ENCODE measurements around the gene R3HDM4. TPM values are rescaled to one million over a fixed set of nuclear protein-coding genes. Genes with fewer than 3 reads are reported as not detected.

The R3HDM4 gene
- total and polyA plus RNA-seq, 9 donors, result 8.7 to 43.0 (median 29.5) TPM

- Histone ChIP-seq H3K27ac (no peak overlapping the region), H3K27me3 (peaks cover 8% of the 10 kb centered on the region), H3K9me3 (no peaks in the 10 kb centered on the region), H3K36me3 (no peaks in the 10 kb centered on the region), H3K4me1 (ENCODE audit: insufficient read depth) (peaks cover 16% of the 10 kb centered on the region), H3K4me3 (no peak overlapping the region)
- DNase-seq, result peak in 3 of 5 donors; percentile 32 to 58 (median 43)
- 1 to 3% (median 1%) methylated on average over 37 to 84 of the region's 84 CpGs for WGBS, 3 donors
- TF ChIP-seq CTCF (IDR thresholded peaks at IDR 0.05), result no peak
- no peak for TF ChIP-seq EP300 (IDR thresholded peaks at IDR 0.05)
- TF ChIP-seq POLR2A (IDR thresholded peaks at IDR 0.05), result no peak
- intact Hi-C loops (cut with DNase I), result loop anchor here in 2 of 4 donors (5.0 to 10.0 kb wide), 3 partner anchors 63 to 315 kb away; partner anchors contain the start of genes CBARP (in 1 of the 2), CFD (in 1 of the 2) and GPX4 (in 1 of the 2)
These were observed 7.2 kb upstream of the R3HDM4 start for GRCh38 chr19:920051-920864.

- Histone ChIP-seq H3K36me3 (no peaks in the 10 kb centered on the region), H3K27me3 (peaks cover 8% of the 10 kb centered on the region), H3K4me1 (ENCODE audit: insufficient read depth) (peaks cover 13% of the 10 kb centered on the region), H3K9me3 (no peaks in the 10 kb centered on the region), H3K27ac (no peak overlapping the region), H3K4me3 (no peak overlapping the region)
- TF ChIP-seq POLR2A (IDR thresholded peaks at IDR 0.05) (no peak), CTCF (IDR thresholded peaks at IDR 0.05) (no peak), EP300 (IDR thresholded peaks at IDR 0.05) (no peak)
- no peak for DNase-seq
- intact Hi-C loops (cut with DNase I), result loop anchor here (2.0 to 10.0 kb wide), 8 partner anchors 52 to 315 kb away; partner anchors contain the start of genes CFD (in 2 of the 4), PTBP1 (in 2 of the 4), CBARP (in 1 of the 4) and GPX4 (in 1 of the 4)
- 1 to 3% (median 2%) methylated on average over 50 to 68 of the region's 68 CpGs for WGBS, 3 donors
These were observed 6.4 kb upstream of the R3HDM4 start for GRCh38 chr19:919199-920050.

- intact Hi-C loops (cut with DNase I), result loop anchor here (2.0 to 10.0 kb wide), 5 partner anchors 51 to 151 kb away; partner anchors contain the start of genes PTBP1 (in 2 of the 4) and CFD (in 1 of the 4)
- H3K27me3 ChIP-seq, result peaks cover 8% of the 10 kb centered on the region
- H3K27ac ChIP-seq, result no peak overlapping the region
- no peak for TF ChIP-seq POLR2A (IDR thresholded peaks at IDR 0.05)
- TF ChIP-seq EP300 (IDR thresholded peaks at IDR 0.05), result no peak
- TF ChIP-seq CTCF (IDR thresholded peaks at IDR 0.05), result no peak
- H3K4me1 ChIP-seq (ENCODE audit: insufficient read depth), result peaks cover 13% of the 10 kb centered on the region
- 0 to 2% (median 2%) methylated on average over 30 to 58 of the region's 58 CpGs for WGBS, 3 donors
- no peak overlapping the region for H3K4me3 ChIP-seq
- no peak for DNase-seq
- H3K36me3 ChIP-seq, result no peaks in the 10 kb centered on the region
- H3K9me3 ChIP-seq, result no peaks in the 10 kb centered on the region
These were observed 5.6 kb upstream of the R3HDM4 start for GRCh38 chr19:918481-919198.

- WGBS, 3 donors, result 2 to 5% (median 4%) methylated on average over 11 to 12 of the region's 12 CpGs
- H3K9me3 ChIP-seq, result no peaks in the 10 kb centered on the region
- H3K4me1 ChIP-seq (ENCODE audit: insufficient read depth), result peaks cover 13% of the 10 kb centered on the region
- intact Hi-C loops (cut with DNase I), result loop anchor here (2.0 to 10.0 kb wide), 5 partner anchors 51 to 151 kb away; partner anchors contain the start of genes PTBP1 (in 2 of the 4) and CFD (in 1 of the 4)
- no peak overlapping the region for H3K4me3 ChIP-seq
- H3K27me3 ChIP-seq, result peaks cover 8% of the 10 kb centered on the region
- DNase-seq, result no peak
- no peaks in the 10 kb centered on the region for H3K36me3 ChIP-seq
- no peak overlapping the region for H3K27ac ChIP-seq
- TF ChIP-seq CTCF (IDR thresholded peaks at IDR 0.05), result no peak
- TF ChIP-seq EP300 (IDR thresholded peaks at IDR 0.05), result no peak
These were observed 5.1 kb upstream of the R3HDM4 start for GRCh38 chr19:918152-918437.
